Gastrocnemius medialis (tissue), 4 donors: ENCODE measurements around the gene P2RX4. TPM values are rescaled to one million over a fixed set of nuclear protein-coding genes. Genes with fewer than 3 reads are reported as not detected.
"Not testable (repeated sequence)": the region's sequence is repeated elsewhere in the genome, so short reads cannot be mapped to it uniquely, and the experiment has no call there.

Source experiments
- ATAC-seq, 2 donors: fragments of 150-250 bp; one replicate each; pipeline ENCODE4 v1.9.1; 2016
- DNase-seq, 2 donors: peaks; one replicate each; pipeline ENCODE4 v3.0.0-alpha.2; 2019
- H3K27ac ChIP-seq, 4 donors: fragments of 200-600 bp; sonication (generic); 1 replicate in 1 of 4; 2 replicates in 3 of 4; pipeline ENCODE4 v1.5.1; 2016 to 2018; ENCODE audit warnings: mild to moderate bottlenecking in 2 of 4, moderate library complexity in 1 of 4
- H3K27me3 ChIP-seq, 3 donors: fragments of 200-600 bp; sonication (generic) in 2 of 3; 1 replicate in 1 of 3; 2 replicates in 2 of 3; pipeline versions ENCODE4 v1.5.1 to v1.6.0; 2016 to 2019; ENCODE audit warnings: mild to moderate bottlenecking in 1 of 3, moderate library complexity in 1 of 3
- H3K36me3 ChIP-seq, 2 donors: fragments of 200-600 bp; sonication (generic) in 1 of 2; one replicate each; pipeline ENCODE4 v1.5.1; 2017 to 2018
- H3K4me1 ChIP-seq, 2 donors: fragments of 200-600 bp; sonication (generic) in 1 of 2; one replicate each; pipeline ENCODE4 v1.5.1; 2016 to 2017; ENCODE audit warnings: mild to moderate bottlenecking in 2 of 2
- H3K4me3 ChIP-seq, 4 donors: fragments of 200-600 bp; sonication (generic) in 3 of 4; 1 replicate in 1 of 4; 2 replicates in 3 of 4; pipeline ENCODE4 v1.5.1; 2016 to 2019; ENCODE audit warnings: mild to moderate bottlenecking in 2 of 4
- H3K9me3 ChIP-seq, 3 donors: fragments of 200-600 bp; sonication (generic) in 2 of 3; 1 replicate in 1 of 3; 2 replicates in 2 of 3; pipeline ENCODE4 v1.5.1; 2016 to 2019
- POLR2A ChIP-seq, 2 donors: fragments of 450-650 bp; IDR thresholded peaks; one replicate each; pipeline ENCODE4 v1.6.1; 2017; ENCODE audit warnings: antibody characterized with exemption in 2 of 2, mild to moderate bottlenecking in 2 of 2, moderate library complexity in 2 of 2
- in situ Hi-C, 4 donors: fragments of 200-750 bp; cut with MboI; loops; one replicate each; pipeline versions ENCODE4 v1.15.0 to v1.8.0; 2017; ENCODE audit warnings: low sequenced_read_pairs in 4 of 4
- intact Hi-C: fragments of 100-400 bp; cut with DNase I; formaldehyde crosslinking; loops from one replicate; pipeline ENCODE4 v1.15.1; 2023; ENCODE audit warnings: low total_unique reads
- total RNA-seq, 4 donors: library from RNA; depleted of rRNA; stranded (reverse); fragments of >200 nt; gene quantifications; one replicate each; pipeline versions ENCODE4 v1.1.0 to v1.2.3, GENCODE V29; 2016
- TF ChIP-seq, protein P1 (sequence below), 5 experiments: fragments of 450-650 bp in 3 of 5; fragments of 200-600 bp in 2 of 5; sonication (generic) in 2 of 5; IDR thresholded peaks in 4 of 5; conservative IDR thresholded peaks in 1 of 5; 1 replicate in 4 of 5; 2 replicates in 1 of 5; pipeline ENCODE4 v1.5.1; 2016 to 2019; ENCODE audit warnings: antibody characterized with exemption in 5 of 5, mild to moderate bottlenecking in 3 of 5, moderate library complexity in 3 of 5

P2RX4 gene
- total RNA-seq, 4 donors from 2014 or later: 3.9 to 7.9 (median 6.1) TPM

DNA sequence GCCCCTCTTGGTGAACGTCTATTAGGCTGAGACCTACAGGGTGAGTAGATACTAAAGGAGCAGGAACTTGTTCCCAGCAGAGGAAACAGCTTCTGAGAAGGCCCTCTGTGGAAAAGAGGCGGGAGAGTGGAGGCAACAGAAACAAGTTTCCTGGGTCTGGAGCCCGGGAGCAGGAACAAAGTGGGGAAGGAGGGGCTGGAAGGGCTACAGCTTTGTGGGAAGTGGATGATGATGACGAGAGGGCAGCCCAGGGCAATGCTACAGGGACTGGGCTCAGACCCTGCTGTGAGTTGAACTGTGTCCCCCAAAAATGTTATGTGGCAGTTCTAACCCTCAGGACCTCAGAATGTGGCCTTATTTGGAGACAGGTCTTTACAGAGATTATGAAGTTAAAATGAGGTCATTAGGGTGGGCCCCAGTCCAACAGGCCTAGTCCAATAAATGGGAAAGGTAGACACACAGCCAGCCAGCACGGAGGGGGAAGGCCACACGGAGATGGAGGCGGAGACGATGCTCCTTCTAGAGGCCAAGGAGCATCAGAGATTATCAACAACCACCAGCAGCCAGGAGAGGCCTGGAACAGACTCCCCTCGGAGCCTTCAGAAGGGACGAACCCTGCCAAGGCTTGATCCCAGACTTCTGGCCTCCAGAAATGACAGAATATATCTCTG is 72.3 kb downstream of the P2RX4 start:
- H3K4me3 ChIP-seq: no peak overlapping the region
- H3K36me3 ChIP-seq: no peaks in the 10 kb centered on the region
- H3K4me1 ChIP-seq: peaks cover 0 to 21% of the 10 kb centered on the region in 2 donors
- intact Hi-C loops (no loop called here), in situ Hi-C loops (no loop called here)
- ATAC-seq: no peak
- no peak for DNase-seq
- no peak for TF ChIP-seq POLR2A (IDR thresholded peaks at IDR 0.05)
- TF ChIP-seq, protein P1, sequence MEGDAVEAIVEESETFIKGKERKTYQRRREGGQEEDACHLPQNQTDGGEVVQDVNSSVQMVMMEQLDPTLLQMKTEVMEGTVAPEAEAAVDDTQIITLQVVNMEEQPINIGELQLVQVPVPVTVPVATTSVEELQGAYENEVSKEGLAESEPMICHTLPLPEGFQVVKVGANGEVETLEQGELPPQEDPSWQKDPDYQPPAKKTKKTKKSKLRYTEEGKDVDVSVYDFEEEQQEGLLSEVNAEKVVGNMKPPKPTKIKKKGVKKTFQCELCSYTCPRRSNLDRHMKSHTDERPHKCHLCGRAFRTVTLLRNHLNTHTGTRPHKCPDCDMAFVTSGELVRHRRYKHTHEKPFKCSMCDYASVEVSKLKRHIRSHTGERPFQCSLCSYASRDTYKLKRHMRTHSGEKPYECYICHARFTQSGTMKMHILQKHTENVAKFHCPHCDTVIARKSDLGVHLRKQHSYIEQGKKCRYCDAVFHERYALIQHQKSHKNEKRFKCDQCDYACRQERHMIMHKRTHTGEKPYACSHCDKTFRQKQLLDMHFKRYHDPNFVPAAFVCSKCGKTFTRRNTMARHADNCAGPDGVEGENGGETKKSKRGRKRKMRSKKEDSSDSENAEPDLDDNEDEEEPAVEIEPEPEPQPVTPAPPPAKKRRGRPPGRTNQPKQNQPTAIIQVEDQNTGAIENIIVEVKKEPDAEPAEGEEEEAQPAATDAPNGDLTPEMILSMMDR (IDR thresholded peaks at IDR 0.05 in 4 of 5, conservative IDR thresholded peaks at IDR 0.05 in 1 of 5): no peak
- no peaks in the 10 kb centered on the region for H3K9me3 ChIP-seq
- H3K27me3 ChIP-seq: no peaks in the 10 kb centered on the region
- H3K27ac ChIP-seq: no peak overlapping the region

DNA sequence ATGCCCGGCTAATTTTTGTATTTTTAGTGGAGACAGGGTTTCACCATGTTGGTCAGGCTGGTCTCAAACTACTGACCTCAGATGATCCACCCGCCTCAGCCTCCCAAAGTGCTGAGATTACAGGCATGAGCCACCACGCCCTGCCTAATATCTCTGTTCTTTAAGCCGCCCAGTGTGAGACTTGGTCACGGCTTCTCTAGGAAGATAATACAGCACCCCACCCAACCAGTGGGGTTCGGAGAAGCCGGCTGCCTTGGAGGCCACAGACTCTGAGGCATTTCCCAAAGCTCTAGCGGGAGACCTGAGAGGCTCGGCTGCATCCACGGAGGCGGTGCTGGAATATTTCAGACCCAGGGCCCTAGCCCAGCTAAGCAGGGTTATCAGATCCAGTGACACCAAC is 73.0 kb downstream of the P2RX4 start:
- H3K27ac ChIP-seq, in situ Hi-C loops, H3K4me3 ChIP-seq, H3K9me3 ChIP-seq, H3K27me3 ChIP-seq, DNase-seq, ATAC-seq, intact Hi-C loops, H3K36me3 ChIP-seq: not testable (repeated sequence)
- peaks cover 0 to 21% of the 10 kb centered on the region in 2 donors for H3K4me1 ChIP-seq

DNA sequence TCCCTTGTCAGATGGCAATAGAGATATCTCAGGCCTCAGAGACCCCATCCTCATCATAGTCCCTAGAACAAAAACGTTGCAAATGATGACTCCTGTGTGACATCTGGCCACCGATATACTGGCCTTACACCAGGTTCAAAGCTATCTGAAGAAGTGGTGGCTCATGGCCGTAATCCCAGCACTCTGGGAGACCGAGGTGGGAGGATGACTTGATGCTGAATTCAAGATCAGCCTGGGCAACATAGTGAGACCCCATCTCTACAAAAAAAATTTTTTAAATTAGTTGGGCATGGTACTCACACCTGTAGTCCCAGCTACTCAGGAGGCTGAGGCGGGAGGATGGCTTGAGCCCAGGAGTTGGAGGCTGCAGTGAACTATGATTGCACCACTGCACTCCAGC is 73.5 kb downstream of the P2RX4 start:
- Histone ChIP-seq H3K36me3 (no peaks in the 10 kb centered on the region), H3K4me3 (no peak overlapping the region), H3K4me1 (peaks cover 0 to 21% of the 10 kb centered on the region in 2 donors), H3K27ac (no peak overlapping the region), H3K9me3 (no peaks in the 10 kb centered on the region), H3K27me3 (no peaks in the 10 kb centered on the region)
- in situ Hi-C loops (no loop called here), intact Hi-C loops (no loop called here)
- no peak for ATAC-seq
- TF ChIP-seq, protein P1 (IDR thresholded peaks at IDR 0.05 in 4 of 5, conservative IDR thresholded peaks at IDR 0.05 in 1 of 5): no peak
- no peak for TF ChIP-seq POLR2A (IDR thresholded peaks at IDR 0.05)
- no peak for DNase-seq

Other genes starting within 250 kb of the P2RX4 start
- gene HNF1A, start 231.6 kb upstream of the P2RX4 start, total RNA-seq: under 1 TPM in 2 of 4 donors, not detected in 2; 0.07 to 0.10 TPM
- 10 to 100 TPM in 1 of 4 donors, 1 to 10 TPM in 3; 2.9 to 13.2 (median 5.1) TPM for gene C12orf43, start 193.6 kb upstream of the P2RX4 start, total RNA-seq
- under 1 TPM; 0.11 to 0.36 (median 0.19) TPM for gene OASL, start 170.9 kb upstream of the P2RX4 start, total RNA-seq
- under 1 TPM in 3 of 4 donors, not detected in 1; 0.35 to 0.46 (median 0.41) TPM for gene P2RX7, start 77.3 kb upstream of the P2RX4 start, total RNA-seq
- gene CAMKK2, start 86.6 kb downstream of the P2RX4 start, total RNA-seq: 10 to 100 TPM in 1 of 4 donors, 1 to 10 TPM in 3; 6.0 to 10.2 (median 7.5) TPM
- 100 to 1,000 TPM in 1 of 4 donors, 10 to 100 TPM in 3; 84.1 to 128 (median 91.8) TPM for gene ANAPC5, start 142.3 kb downstream of the P2RX4 start, total RNA-seq
- gene RNF34, start 190.0 kb downstream of the P2RX4 start, total RNA-seq: 10 to 100 TPM; 32.3 to 57.1 (median 46.2) TPM